ENCODE measurements around the gene MAD2L2.

MAD2L2 gene

GRCh38 chr1:11654137-11654938 is 26.6 kb downstream of the MAD2L2 start, which contains the start of the genes FBXO2 and FBXO44:
FBXO2 (minus strand) TSS chr1:11654429; CDS start chr1:11654340, 89 bp downstream.
FBXO44 (plus strand) TSS chr1:11654877; CDS start chr1:11655836, 959 bp downstream.
- DNase-seq (ENCODE audit: low read depth in 2 of 2, low spot score in 1 of 2): peak; percentile 39 to 47

GRCh38 chr1:11653861-11654136 is 27.1 kb downstream of the MAD2L2 start:
- DNase-seq (ENCODE audit: low read depth in 2 of 2, low spot score in 1 of 2): no peak

GRCh38 chr1:11653101-11653860 is 27.7 kb downstream of the MAD2L2 start:
- no peak for DNase-seq (ENCODE audit: low read depth in 2 of 2, low spot score in 1 of 2)

- no peak for DNase-seq (ENCODE audit: low read depth in 2 of 2, low spot score in 1 of 2)
Observed at GRCh38 chr1:11652203-11652780, 28.7 kb downstream of the MAD2L2 start.

GRCh38 chr1:11651017-11651416 is 29.9 kb downstream of the MAD2L2 start:
- no peak for DNase-seq (ENCODE audit: low read depth in 2 of 2, low spot score in 1 of 2)

GRCh38 chr1:11650331-11650991 is 30.5 kb downstream of the MAD2L2 start:
- DNase-seq (ENCODE audit: low read depth in 2 of 2, low spot score in 1 of 2): peak; percentile 48 to 70

- DNase-seq (ENCODE audit: low read depth in 2 of 2, low spot score in 1 of 2): no peak
Observed at GRCh38 chr1:11649624-11650330, 31.2 kb downstream of the MAD2L2 start.

- DNase-seq (ENCODE audit: low read depth in 2 of 2, low spot score in 1 of 2): no peak
Observed at GRCh38 chr1:11649237-11649623, 31.7 kb downstream of the MAD2L2 start.

GRCh38 chr1:11648732-11649158 is 32.2 kb downstream of the MAD2L2 start:
- no peak for DNase-seq (ENCODE audit: low read depth in 2 of 2, low spot score in 1 of 2)

GRCh38 chr1:11648039-11648438 is 32.9 kb downstream of the MAD2L2 start:
- no peak for DNase-seq (ENCODE audit: low read depth in 2 of 2, low spot score in 1 of 2)

- no peak for DNase-seq (ENCODE audit: low read depth in 2 of 2, low spot score in 1 of 2)
Observed at GRCh38 chr1:11647333-11647732, 33.6 kb downstream of the MAD2L2 start.

GRCh38 chr1:11646317-11646716 is 34.6 kb downstream of the MAD2L2 start:
- DNase-seq (ENCODE audit: low read depth in 2 of 2, low spot score in 1 of 2): no peak

GRCh38 chr1:11645670-11646265 is 35.2 kb downstream of the MAD2L2 start:
- peak; percentile 53 to 54 for DNase-seq (ENCODE audit: low read depth in 2 of 2, low spot score in 1 of 2)

- DNase-seq (ENCODE audit: low read depth in 2 of 2, low spot score in 1 of 2): no peak
Observed at GRCh38 chr1:11645270-11645669, 35.7 kb downstream of the MAD2L2 start.

- DNase-seq (ENCODE audit: low read depth in 2 of 2, low spot score in 1 of 2): no peak
Observed at GRCh38 chr1:11643782-11644181, 37.2 kb downstream of the MAD2L2 start.

- peak; percentile 28 to 53 for DNase-seq (ENCODE audit: low read depth in 2 of 2, low spot score in 1 of 2)
Observed at GRCh38 chr1:11642418-11643017, 38.4 kb downstream of the MAD2L2 start.

- DNase-seq (ENCODE audit: low read depth in 2 of 2, low spot score in 1 of 2): no peak
Observed at GRCh38 chr1:11641776-11642305, 39.1 kb downstream of the MAD2L2 start.

- DNase-seq (ENCODE audit: low read depth in 2 of 2, low spot score in 1 of 2): no peak
Observed at GRCh38 chr1:11640944-11641343, 40.0 kb downstream of the MAD2L2 start.

GRCh38 chr1:11640101-11640500 is 40.8 kb downstream of the MAD2L2 start:
- DNase-seq (ENCODE audit: low read depth in 2 of 2, low spot score in 1 of 2): no peak

GRCh38 chr1:11639372-11639771 is 41.6 kb downstream of the MAD2L2 start:
- no peak for DNase-seq (ENCODE audit: low read depth in 2 of 2, low spot score in 1 of 2)
